T-helper 2 cell treated with Interferon-gamma antibody and Interleukin-4, amounts not matched to agents 5 μg/mL and 100 μg/mL, for 36 hours (primary cell): ENCODE results near the gene MAGI1.

Experiments used
- DNase-seq: peaks from one replicate; pipeline ENCODE4 v3.0.0; 2021; ENCODE audit warnings: low spot score
- H3K27ac Mint-ChIP-seq: one replicate; pipeline ENCODE4 v1.8.0; 2021; ENCODE audit warnings: mild to moderate bottlenecking, mixed read lengths
- H3K27me3 Mint-ChIP-seq: one replicate; pipeline ENCODE4 v1.8.0; 2021; ENCODE audit warnings: low read depth, mixed read lengths
- H3K36me3 Mint-ChIP-seq: one replicate; pipeline ENCODE4 v1.8.0; 2021; ENCODE audit warnings: low read depth, mixed read lengths
- H3K4me1 Mint-ChIP-seq: one replicate; pipeline ENCODE4 v1.8.0; 2021; ENCODE audit warnings: low read depth, mixed read lengths
- H3K4me3 Mint-ChIP-seq: one replicate; pipeline ENCODE4 v1.8.0; 2022; ENCODE audit warnings: mild to moderate bottlenecking, moderate library complexity, mixed read lengths
- H3K9me3 Mint-ChIP-seq: one replicate; pipeline ENCODE4 v1.8.0; 2021; ENCODE audit warnings: mixed read lengths

MAGI1 gene

DNA sequence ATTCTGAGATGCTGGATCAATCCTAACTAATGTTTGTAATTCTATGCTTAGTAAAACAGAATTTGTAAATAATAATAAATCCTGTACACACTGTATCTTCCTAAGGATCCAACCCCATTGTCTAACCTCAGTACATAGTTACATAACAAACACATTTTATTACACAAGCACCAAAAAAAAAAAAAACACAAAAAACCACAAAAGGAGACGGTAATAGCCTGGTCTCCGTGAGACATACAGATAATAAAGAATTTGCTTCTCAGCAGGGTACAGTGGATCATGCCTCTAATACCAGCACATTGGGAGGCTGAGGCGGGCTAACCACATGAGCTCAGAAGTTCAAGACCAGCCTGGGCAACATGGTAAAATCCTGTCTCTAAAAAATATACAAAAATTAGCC, 558.7 kb downstream of the MAGI1 start:
- H3K27me3 Mint-ChIP-seq, result no peaks in the 10 kb centered on the region
- H3K36me3 Mint-ChIP-seq, result no peaks in the 10 kb centered on the region
- DNase-seq, result no peak
- no peaks in the 10 kb centered on the region for H3K4me1 Mint-ChIP-seq
- H3K9me3 Mint-ChIP-seq, result no peaks in the 10 kb centered on the region
- no peak overlapping the region for H3K27ac Mint-ChIP-seq
- H3K4me3 Mint-ChIP-seq, result no peak overlapping the region

GRCh38 chr3:65478551-65479500, 559.9 kb downstream of the MAGI1 start:
- Mint-ChIP-seq H3K4me3 (no peak overlapping the region), H3K4me1 (no peaks in the 10 kb centered on the region), H3K36me3 (no peaks in the 10 kb centered on the region), H3K27me3 (no peaks in the 10 kb centered on the region), H3K27ac (no peak overlapping the region), H3K9me3 (no peaks in the 10 kb centered on the region)
- DNase-seq, result no peak

GRCh38 chr3:65473736-65474135, 565.0 kb downstream of the MAGI1 start:
- Mint-ChIP-seq H3K27ac (no peak overlapping the region), H3K4me3 (no peak overlapping the region), H3K36me3 (no peaks in the 10 kb centered on the region), H3K9me3 (no peaks in the 10 kb centered on the region), H3K4me1 (no peaks in the 10 kb centered on the region), H3K27me3 (no peaks in the 10 kb centered on the region)
- no peak for DNase-seq

- Mint-ChIP-seq H3K27me3 (no peaks in the 10 kb centered on the region), H3K36me3 (no peaks in the 10 kb centered on the region), H3K4me3 (no peak overlapping the region), H3K4me1 (no peaks in the 10 kb centered on the region), H3K9me3 (peaks cover 6% of the 10 kb centered on the region), H3K27ac (no peak overlapping the region)
- no peak for DNase-seq
These were observed 566.2 kb downstream of the MAGI1 start for GRCh38 chr3:65472501-65472900.

- Mint-ChIP-seq H3K9me3 (peaks cover 17% of the 10 kb centered on the region), H3K4me1 (no peaks in the 10 kb centered on the region), H3K27ac (no peak overlapping the region), H3K36me3 (no peaks in the 10 kb centered on the region), H3K4me3 (no peak overlapping the region), H3K27me3 (no peaks in the 10 kb centered on the region)
- no peak for DNase-seq
These were observed 572.3 kb downstream of the MAGI1 start for GRCh38 chr3:65466300-65466988.

DNA sequence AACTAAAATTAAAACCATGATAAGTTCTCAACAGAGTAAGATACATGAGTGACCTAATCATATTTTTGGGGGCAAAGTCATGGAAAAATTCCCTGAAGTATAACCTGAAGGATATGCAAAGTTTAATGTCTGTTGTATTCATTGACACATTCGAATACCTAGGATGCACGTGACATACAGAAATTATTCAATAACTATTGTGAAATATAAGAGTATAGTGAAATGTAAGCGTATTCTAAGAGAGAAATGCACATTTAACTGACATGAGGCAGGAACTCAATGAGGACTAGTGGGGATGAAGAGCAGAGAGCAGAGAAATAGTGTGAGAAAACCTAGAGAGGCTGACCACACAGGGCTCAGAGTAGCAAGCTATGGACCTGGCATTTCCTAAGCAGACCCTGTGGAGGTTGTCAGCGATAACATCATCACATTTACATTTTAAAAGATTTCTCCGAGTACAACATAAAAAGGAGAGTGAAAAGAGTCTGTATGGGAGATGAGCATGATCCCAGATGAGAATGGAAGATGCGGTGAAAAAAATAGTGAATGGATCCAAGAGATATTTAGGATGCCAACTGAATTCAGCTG, 588.8 kb downstream of the MAGI1 start:
- Mint-ChIP-seq H3K27ac (no peak overlapping the region), H3K36me3 (no peaks in the 10 kb centered on the region), H3K27me3 (no peaks in the 10 kb centered on the region), H3K4me1 (no peaks in the 10 kb centered on the region), H3K9me3 (no peaks in the 10 kb centered on the region), H3K4me3 (no peak overlapping the region)
- DNase-seq, result no peak

- H3K27me3 Mint-ChIP-seq, result no peaks in the 10 kb centered on the region
- H3K9me3 Mint-ChIP-seq, result no peaks in the 10 kb centered on the region
- H3K27ac Mint-ChIP-seq, result no peak overlapping the region
- no peak overlapping the region for H3K4me3 Mint-ChIP-seq
- H3K36me3 Mint-ChIP-seq, result no peaks in the 10 kb centered on the region
- no peak for DNase-seq
- no peaks in the 10 kb centered on the region for H3K4me1 Mint-ChIP-seq
These were observed 590.6 kb downstream of the MAGI1 start for GRCh38 chr3:65448120-65448519.

DNA sequence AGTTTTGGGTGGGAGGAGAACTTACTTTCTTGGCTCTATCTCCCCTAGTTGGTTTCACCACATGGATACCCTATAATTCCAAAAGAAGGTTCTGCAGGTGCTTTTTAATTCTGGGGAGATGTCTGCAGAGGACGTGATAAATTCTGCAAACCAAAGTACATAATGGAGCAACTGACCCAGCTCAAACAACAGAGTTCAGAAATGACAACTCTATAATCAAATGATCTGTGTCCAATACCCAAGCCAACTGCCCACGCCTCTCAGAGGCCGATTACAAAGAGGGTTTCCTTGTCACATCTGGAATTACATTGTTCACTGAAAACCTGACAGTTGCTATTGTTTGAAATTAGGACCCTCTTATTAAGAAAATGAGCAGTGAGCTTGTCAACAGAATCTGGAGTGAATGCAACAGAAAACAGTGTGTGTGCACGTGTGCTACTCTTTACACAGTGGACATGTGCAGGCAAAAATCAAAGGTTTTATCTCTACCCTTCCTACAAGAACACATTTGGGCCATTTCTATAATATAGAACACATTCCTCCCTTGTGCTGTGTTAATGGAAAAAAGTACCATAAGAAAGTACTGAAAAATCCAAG, 593.0 kb downstream of the MAGI1 start:
- no peak overlapping the region for H3K27ac Mint-ChIP-seq
- H3K36me3 Mint-ChIP-seq, result no peaks in the 10 kb centered on the region
- H3K27me3 Mint-ChIP-seq, result no peaks in the 10 kb centered on the region
- no peak for DNase-seq
- H3K4me1 Mint-ChIP-seq, result no peaks in the 10 kb centered on the region
- H3K9me3 Mint-ChIP-seq, result no peaks in the 10 kb centered on the region
- H3K4me3 Mint-ChIP-seq, result no peak overlapping the region

- H3K4me3 Mint-ChIP-seq, result no peak overlapping the region
- no peaks in the 10 kb centered on the region for H3K9me3 Mint-ChIP-seq
- no peak for DNase-seq
- H3K27ac Mint-ChIP-seq, result no peak overlapping the region
- H3K36me3 Mint-ChIP-seq, result no peaks in the 10 kb centered on the region
- H3K27me3 Mint-ChIP-seq, result no peaks in the 10 kb centered on the region
- H3K4me1 Mint-ChIP-seq, result no peaks in the 10 kb centered on the region
These were observed 594.3 kb downstream of the MAGI1 start for GRCh38 chr3:65444447-65444815.

DNA sequence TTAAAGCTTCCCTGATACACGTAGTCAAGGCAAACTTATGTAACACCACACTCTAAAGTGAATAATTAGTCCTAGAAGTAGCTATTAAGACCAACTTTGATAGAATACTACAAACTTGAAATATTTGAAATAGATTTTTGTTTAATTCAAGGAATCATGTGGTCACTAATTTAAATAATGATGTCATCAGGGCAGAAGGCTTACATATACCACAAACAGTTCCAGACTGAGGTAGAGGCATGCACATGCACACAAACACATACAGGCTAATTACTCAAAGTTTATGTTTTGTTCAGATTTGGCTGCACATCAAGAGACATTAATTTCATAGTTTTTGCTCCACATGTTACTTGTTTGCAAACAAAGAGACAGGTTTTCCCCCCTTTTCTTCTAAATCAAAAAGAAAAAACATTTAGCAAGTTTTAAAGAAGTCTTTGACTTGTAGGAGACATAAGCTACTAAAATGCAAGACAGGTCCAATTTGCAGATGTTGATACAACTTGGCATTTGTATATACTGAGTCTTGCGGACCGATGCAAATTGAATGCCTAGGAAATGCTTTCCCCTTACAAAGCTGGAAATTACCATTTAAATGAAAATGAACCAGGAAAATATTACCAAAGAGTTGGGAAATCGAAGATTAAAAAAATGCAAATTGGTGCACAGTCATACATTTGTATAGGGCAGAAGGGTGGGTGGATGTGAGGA, 594.8 kb downstream of the MAGI1 start:
- Mint-ChIP-seq H3K9me3 (no peaks in the 10 kb centered on the region), H3K36me3 (no peaks in the 10 kb centered on the region), H3K4me1 (no peaks in the 10 kb centered on the region), H3K27ac (no peak overlapping the region), H3K27me3 (no peaks in the 10 kb centered on the region), H3K4me3 (no peak overlapping the region)
- DNase-seq, result no peak

DNA sequence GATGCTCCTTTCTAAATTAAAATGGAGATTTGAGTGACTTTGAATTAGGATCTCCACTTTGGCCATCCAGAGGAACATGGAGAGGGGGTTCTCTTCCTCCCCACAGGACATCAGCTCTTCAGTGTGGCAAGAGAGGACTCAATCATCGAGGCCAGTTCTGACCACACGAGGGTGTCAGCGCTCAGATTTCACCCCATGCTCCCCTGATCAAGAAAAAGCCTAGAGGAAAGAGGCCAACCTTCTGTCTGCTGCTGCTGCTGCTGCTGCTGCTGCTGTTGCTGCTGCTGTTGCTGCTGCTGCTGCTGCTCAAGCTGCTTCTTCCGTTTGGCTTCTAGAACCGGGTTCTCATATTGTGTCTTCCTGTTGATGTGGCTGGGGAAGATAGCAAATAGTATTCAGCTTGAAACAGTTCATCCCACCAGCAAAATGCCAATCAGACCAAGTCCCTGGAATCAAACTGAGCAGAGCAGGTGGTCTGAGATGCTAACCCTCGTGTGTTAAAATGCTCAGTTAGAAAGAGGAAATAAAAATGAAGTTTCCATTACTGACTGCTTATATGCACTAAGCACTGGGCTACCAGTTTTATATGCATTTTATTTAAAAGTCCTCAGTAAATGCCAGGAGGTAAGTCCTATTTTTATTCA, 599.0 kb downstream of the MAGI1 start:
- Mint-ChIP-seq H3K4me1 (no peaks in the 10 kb centered on the region), H3K4me3 (no peak overlapping the region), H3K27ac (no peak overlapping the region), H3K9me3 (no peaks in the 10 kb centered on the region), H3K36me3 (no peaks in the 10 kb centered on the region), H3K27me3 (no peaks in the 10 kb centered on the region)
- DNase-seq, result no peak

GRCh38 chr3:65438612-65439011, 600.1 kb downstream of the MAGI1 start:
- DNase-seq, result no peak
- H3K36me3 Mint-ChIP-seq, result no peaks in the 10 kb centered on the region
- H3K4me1 Mint-ChIP-seq, result no peaks in the 10 kb centered on the region
- no peaks in the 10 kb centered on the region for H3K27me3 Mint-ChIP-seq
- H3K27ac Mint-ChIP-seq, result no peak overlapping the region
- no peaks in the 10 kb centered on the region for H3K9me3 Mint-ChIP-seq
- H3K4me3 Mint-ChIP-seq, result no peak overlapping the region

- Mint-ChIP-seq H3K4me1 (no peaks in the 10 kb centered on the region), H3K4me3 (no peak overlapping the region), H3K27ac (no peak overlapping the region), H3K27me3 (no peaks in the 10 kb centered on the region), H3K36me3 (no peaks in the 10 kb centered on the region), H3K9me3 (no peaks in the 10 kb centered on the region)
- DNase-seq, result no peak
These were observed 600.6 kb downstream of the MAGI1 start for GRCh38 chr3:65438096-65438495.
